Ishikawa (cell line): Measurements from ENCODE around the gene SERINC5.

ENCODE experiments used
- CEBPB ChIP-seq: IDR thresholded peaks from 2 replicates; pipeline ENCODE4 v1.6.1; 2012
- CREB1 ChIP-seq: IDR thresholded peaks from 2 replicates; pipeline ENCODE4 v1.6.1; 2012; ENCODE audit warnings: low read depth
- EGR1 ChIP-seq: IDR thresholded peaks from 2 replicates; pipeline ENCODE4 v1.6.1; 2012
- EP300 ChIP-seq: IDR thresholded peaks from 2 replicates; pipeline ENCODE4 v1.6.1; 2012; ENCODE audit warnings: borderline replicate concordance
- FOXM1 ChIP-seq: IDR thresholded peaks from 2 replicates; pipeline ENCODE4 v1.6.1; 2012; ENCODE audit warnings: low read depth, borderline replicate concordance
- MAX ChIP-seq: IDR thresholded peaks from 2 replicates; pipeline ENCODE4 v1.6.1; 2012
- NFIC ChIP-seq: IDR thresholded peaks from 2 replicates; pipeline ENCODE4 v1.6.1; 2012
- RAD21 ChIP-seq: IDR thresholded peaks from 2 replicates; pipeline ENCODE4 v1.6.1; 2012; ENCODE audit warnings: low read depth
- REST ChIP-seq: IDR thresholded peaks from 2 replicates; pipeline ENCODE4 v1.6.1; 2012; ENCODE audit warnings: low read depth, mild to moderate bottlenecking
- TAF1 ChIP-seq: IDR thresholded peaks from 2 replicates; pipeline ENCODE4 v1.6.1; 2012; ENCODE audit warnings: low read depth, mild to moderate bottlenecking
- TCF12 ChIP-seq: IDR thresholded peaks from 2 replicates; pipeline ENCODE4 v1.6.1; 2012; ENCODE audit warnings: low read depth
- TEAD4 ChIP-seq: IDR thresholded peaks from 2 replicates; pipeline ENCODE4 v1.6.1; 2012
- YY1 ChIP-seq: IDR thresholded peaks from 2 replicates; pipeline ENCODE4 v1.6.1; 2012; ENCODE audit warnings: low read depth
- ZBTB7A ChIP-seq: IDR thresholded peaks from 2 replicates; pipeline ENCODE4 v1.6.1; 2012; ENCODE audit warnings: low read depth
- TF ChIP-seq, protein P1 (sequence below): IDR thresholded peaks from 2 replicates; pipeline ENCODE4 v1.6.1; 2012

The SERINC5 gene

DNA sequence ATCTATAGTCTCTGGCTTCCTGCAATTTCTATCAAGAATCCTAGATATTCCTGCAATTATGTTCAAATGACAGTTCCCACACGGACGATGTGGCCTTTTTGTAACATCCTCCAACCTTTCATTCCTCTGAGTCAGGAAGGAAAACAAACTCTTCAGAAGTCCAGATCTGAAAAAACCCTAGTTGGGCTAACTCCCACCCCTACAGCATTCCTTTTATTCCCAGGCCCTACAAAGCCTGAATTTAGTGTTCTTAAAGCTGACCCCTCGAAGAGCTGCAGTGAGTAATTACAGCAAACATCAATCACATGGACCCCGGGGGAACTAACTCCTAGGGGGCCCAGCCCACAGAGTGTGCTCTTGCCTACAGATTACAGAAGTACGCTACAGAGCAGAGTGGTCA is 99.7 kb downstream of the SERINC5 start:
- TF ChIP-seq FOXM1 (no peak), CEBPB (no peak), CREB1 (no peak), ZBTB7A (no peak), TEAD4 (no peak), MAX (no peak)
- TF ChIP-seq, protein P1, sequence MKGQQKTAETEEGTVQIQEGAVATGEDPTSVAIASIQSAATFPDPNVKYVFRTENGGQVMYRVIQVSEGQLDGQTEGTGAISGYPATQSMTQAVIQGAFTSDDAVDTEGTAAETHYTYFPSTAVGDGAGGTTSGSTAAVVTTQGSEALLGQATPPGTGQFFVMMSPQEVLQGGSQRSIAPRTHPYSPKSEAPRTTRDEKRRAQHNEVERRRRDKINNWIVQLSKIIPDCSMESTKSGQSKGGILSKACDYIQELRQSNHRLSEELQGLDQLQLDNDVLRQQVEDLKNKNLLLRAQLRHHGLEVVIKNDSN = no peak

DNA sequence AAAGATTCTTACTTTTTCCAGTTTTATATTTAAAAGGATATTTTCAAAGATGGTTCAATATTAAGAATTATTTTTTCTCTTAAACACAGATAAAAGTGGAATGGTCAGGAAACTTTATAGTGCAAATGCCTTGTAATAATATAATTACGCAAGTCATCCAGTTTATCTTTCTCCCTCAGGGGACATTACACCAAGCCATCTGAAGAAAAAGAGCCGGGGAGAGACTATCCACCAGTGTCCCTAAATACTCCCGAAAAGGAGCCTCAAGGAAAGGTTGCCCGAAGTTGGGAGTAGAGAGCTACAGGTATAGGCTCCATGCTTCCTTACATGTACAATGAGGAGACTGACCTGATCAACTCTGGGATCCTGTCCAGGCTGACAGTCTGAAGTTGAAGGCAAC is 101.1 kb downstream of the SERINC5 start:
- TF ChIP-seq EP300 (no peak), TAF1 (no peak), EGR1 (no peak), TCF12 (no peak), CREB1 (no peak), REST (no peak), CEBPB (no peak), TEAD4 (no peak), ZBTB7A (no peak), MAX (no peak), YY1 (no peak), RAD21 (no peak), NFIC (no peak), FOXM1 (no peak)
- TF ChIP-seq, protein P1 = no peak

DNA sequence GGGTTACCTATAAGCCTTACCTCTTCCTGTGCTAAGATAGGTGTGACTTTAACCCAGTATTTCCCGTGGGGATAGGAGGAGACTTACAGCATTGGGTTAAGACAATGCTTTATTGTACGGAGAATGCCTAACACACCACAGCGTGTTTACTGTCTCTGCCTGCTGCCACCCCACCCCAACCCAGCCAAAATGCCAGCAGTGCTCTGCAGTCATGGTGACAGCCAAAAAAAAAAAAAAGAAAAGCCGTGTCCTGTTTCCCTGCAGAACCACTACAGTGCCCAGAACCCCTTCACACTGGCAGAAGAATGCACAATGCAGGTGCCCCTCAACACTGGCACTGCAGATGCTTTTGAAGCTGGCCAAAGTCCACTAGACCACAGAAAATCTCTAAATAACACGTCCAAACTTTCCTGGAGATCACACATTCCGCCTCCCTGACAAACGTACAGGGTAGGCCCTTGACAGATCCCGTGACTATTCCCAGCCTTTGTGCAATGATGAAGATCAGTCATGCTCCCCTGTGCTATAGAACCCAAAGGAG is 102.2 kb downstream of the SERINC5 start:
- TF ChIP-seq NFIC = no peak
- no peak for TF ChIP-seq EGR1
- TF ChIP-seq, protein P1 = no peak

- TF ChIP-seq YY1 (no peak), TAF1 (no peak), CREB1 (no peak), ZBTB7A (no peak), CEBPB (no peak), TEAD4 (no peak), EGR1 (no peak), TCF12 (no peak), NFIC (no peak)
These were observed 103.1 kb downstream of the SERINC5 start for GRCh38 chr5:80152778-80153177.

DNA sequence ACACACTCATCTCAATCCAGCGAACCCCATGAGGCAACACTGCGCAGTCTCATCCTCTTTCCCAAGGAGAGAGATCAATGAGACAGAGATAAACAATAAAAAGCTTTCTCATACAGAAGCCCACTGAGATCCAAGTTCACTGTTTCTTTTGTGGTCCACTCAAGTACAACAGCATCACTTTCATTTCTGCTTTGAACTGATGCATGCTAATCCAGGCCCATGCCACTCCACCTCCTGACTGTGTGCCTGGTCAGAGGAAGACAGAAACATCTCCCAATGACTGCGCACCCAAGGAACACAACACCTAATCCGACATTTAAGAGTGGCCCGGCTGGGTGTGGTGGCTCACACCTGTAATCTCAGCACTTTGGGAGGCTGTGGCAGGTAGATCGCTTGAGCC is 104.0 kb downstream of the SERINC5 start:
- TF ChIP-seq REST = no peak
- no peak for TF ChIP-seq MAX
- no peak for TF ChIP-seq ZBTB7A
- no peak for TF ChIP-seq YY1
- TF ChIP-seq CEBPB = no peak
- TF ChIP-seq FOXM1 = no peak
- TF ChIP-seq CREB1 = no peak
- TF ChIP-seq TEAD4 = no peak
- TF ChIP-seq EP300 = no peak
- TF ChIP-seq TAF1 = no peak
- TF ChIP-seq, protein P1 = no peak
- no peak for TF ChIP-seq TCF12
- no peak for TF ChIP-seq NFIC
- TF ChIP-seq EGR1 = no peak
